ENCODE results near the gene NAA35. TPM values are rescaled to one million over a fixed set of nuclear protein-coding genes. Genes with fewer than 3 reads are reported as not detected.
"Not testable (repeated sequence)": the region's sequence is repeated elsewhere in the genome, so short reads cannot be mapped to it uniquely, and the experiment has no call there.

NAA35 gene
- total RNA-seq, 2 donors from 2014 or later = 21.3 to 32.3 TPM

DNA sequence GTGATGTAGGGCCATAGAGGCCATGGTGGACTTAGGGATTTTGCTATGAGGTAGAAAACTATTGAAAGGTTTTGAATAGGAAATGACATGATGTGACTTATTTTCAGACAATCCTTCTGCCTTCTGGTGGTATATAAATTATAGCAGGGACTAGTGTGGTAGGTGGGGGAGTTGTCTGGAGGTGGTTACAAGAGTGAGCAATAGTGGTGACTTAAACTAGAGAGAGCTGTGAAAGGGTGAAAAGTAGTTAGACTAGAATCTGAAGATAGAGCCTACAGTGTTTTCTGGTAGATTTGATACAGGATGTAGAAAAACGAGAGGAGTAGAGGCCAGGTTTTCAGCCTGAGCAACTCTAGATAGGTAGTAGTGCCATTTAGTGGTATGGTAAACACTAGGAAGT is 32.3 kb downstream of the NAA35 start:
- ATAC-seq = no peak
- no peak for TF ChIP-seq POLR2A (IDR thresholded peaks at IDR 0.05)
- TF ChIP-seq, protein P1, sequence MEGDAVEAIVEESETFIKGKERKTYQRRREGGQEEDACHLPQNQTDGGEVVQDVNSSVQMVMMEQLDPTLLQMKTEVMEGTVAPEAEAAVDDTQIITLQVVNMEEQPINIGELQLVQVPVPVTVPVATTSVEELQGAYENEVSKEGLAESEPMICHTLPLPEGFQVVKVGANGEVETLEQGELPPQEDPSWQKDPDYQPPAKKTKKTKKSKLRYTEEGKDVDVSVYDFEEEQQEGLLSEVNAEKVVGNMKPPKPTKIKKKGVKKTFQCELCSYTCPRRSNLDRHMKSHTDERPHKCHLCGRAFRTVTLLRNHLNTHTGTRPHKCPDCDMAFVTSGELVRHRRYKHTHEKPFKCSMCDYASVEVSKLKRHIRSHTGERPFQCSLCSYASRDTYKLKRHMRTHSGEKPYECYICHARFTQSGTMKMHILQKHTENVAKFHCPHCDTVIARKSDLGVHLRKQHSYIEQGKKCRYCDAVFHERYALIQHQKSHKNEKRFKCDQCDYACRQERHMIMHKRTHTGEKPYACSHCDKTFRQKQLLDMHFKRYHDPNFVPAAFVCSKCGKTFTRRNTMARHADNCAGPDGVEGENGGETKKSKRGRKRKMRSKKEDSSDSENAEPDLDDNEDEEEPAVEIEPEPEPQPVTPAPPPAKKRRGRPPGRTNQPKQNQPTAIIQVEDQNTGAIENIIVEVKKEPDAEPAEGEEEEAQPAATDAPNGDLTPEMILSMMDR (IDR thresholded peaks at IDR 0.05) = no peak
- Histone ChIP-seq H3K27ac (no peak overlapping the region), H3K4me1 (no peaks in the 10 kb centered on the region), H3K27me3 (no peaks in the 10 kb centered on the region), H3K4me3 (no peak overlapping the region), H3K9me3 (no peaks in the 10 kb centered on the region), H3K36me3 (replicated peaks in 1 of 2; ENCODE audit: insufficient read depth in 1 of 2, low read depth in 2 of 2) (peaks cover 6% of the 10 kb centered on the region in 2 donors)
- 85 to 87% methylated on average over 1 of the region's 1 CpG for WGBS, 2 donors
- no peak for DNase-seq
- intact Hi-C loops (cut with DNase I) = no loop called here

- H3K27me3 ChIP-seq; H3K4me1 ChIP-seq; H3K27ac ChIP-seq; DNase-seq; intact Hi-C loops (cut with DNase I); H3K9me3 ChIP-seq; ATAC-seq; H3K36me3 ChIP-seq (replicated peaks in 1 of 2; ENCODE audit: insufficient read depth in 1 of 2, low read depth in 2 of 2); H3K4me3 ChIP-seq: not testable (repeated sequence)
- WGBS, 2 donors = 90 to 96% methylated on average over 5 of the region's 5 CpGs
Observed at GRCh38 chr9:85974055-85974547, 33.2 kb downstream of the NAA35 start.

DNA sequence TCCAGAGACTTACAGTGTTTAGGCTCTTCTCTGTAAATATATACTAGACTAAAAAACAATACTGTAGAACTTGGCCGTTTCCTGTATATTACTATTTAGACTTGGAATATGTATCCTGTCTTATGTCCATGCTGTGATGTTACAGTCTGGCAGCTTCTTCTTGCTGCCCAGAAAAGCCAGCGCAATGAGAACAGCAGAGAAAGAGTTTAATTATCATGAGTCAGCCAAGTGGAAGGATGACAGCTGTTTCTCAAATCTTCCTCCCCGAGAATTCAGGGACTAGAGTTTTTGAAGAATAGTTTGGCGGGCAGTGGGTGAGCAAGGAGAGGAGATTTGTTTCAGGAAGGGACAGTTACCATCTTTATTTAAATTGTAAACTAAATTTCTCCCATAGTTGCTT is 37.5 kb downstream of the NAA35 start:
- no peak overlapping the region for H3K27ac ChIP-seq
- H3K4me3 ChIP-seq = no peak overlapping the region
- ATAC-seq (no peak), DNase-seq (no peak)
- WGBS, 2 donors = 87 to 95% methylated on average over 4 of the region's 4 CpGs
- no peaks in the 10 kb centered on the region for H3K27me3 ChIP-seq
- intact Hi-C loops (cut with DNase I) = no loop called here
- H3K36me3 ChIP-seq (replicated peaks in 1 of 2; ENCODE audit: insufficient read depth in 1 of 2, low read depth in 2 of 2) = peaks cover 6% of the 10 kb centered on the region in 2 donors
- no peaks in the 10 kb centered on the region for H3K4me1 ChIP-seq
- TF ChIP-seq, protein P1 (IDR thresholded peaks at IDR 0.05) = no peak
- TF ChIP-seq POLR2A (IDR thresholded peaks at IDR 0.05) = no peak
- no peaks in the 10 kb centered on the region for H3K9me3 ChIP-seq

GRCh38 chr9:85981369-85981768 is 40.4 kb downstream of the NAA35 start:
- no peak overlapping the region for H3K27ac ChIP-seq
- DNase-seq (no peak), ATAC-seq (no peak)
- H3K4me3 ChIP-seq = no peak overlapping the region
- no peaks in the 10 kb centered on the region for H3K27me3 ChIP-seq
- no peaks in the 10 kb centered on the region for H3K9me3 ChIP-seq
- intact Hi-C loops (cut with DNase I) = no loop called here
- TF ChIP-seq, protein P1 (IDR thresholded peaks at IDR 0.05) = no peak
- TF ChIP-seq POLR2A (IDR thresholded peaks at IDR 0.05) = no peak
- H3K4me1 ChIP-seq = no peaks in the 10 kb centered on the region
- 84 to 88% methylated on average over 3 of the region's 3 CpGs for WGBS, 2 donors
- H3K36me3 ChIP-seq (replicated peaks in 1 of 2; ENCODE audit: insufficient read depth in 1 of 2, low read depth in 2 of 2) = peaks cover 0 to 4% of the 10 kb centered on the region in 2 donors

DNA sequence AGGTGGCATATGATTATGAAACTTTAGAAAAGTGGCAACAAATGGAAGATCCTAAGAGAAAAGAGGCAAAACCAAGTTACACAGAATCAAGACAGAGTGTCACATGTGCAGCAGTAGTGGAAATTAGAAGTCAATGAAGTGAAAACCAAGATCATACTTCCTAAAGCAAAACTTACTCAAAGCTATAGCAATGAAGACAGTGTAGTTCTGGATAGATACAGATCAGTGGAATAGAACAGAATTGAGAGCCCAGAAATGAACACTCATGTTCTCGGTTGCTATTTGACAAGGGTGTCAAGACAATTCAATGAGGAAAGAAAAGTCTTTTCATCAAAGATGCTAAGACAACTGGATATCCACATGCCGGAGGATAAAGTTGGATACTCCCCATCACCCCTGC is 43.5 kb downstream of the NAA35 start:
- TF ChIP-seq, protein P1 (IDR thresholded peaks at IDR 0.05) = no peak
- no peak for TF ChIP-seq POLR2A (IDR thresholded peaks at IDR 0.05)
- H3K4me1 ChIP-seq = no peaks in the 10 kb centered on the region
- H3K27ac ChIP-seq = no peak overlapping the region
- intact Hi-C loops (cut with DNase I) = no loop called here
- ATAC-seq = no peak
- H3K36me3 ChIP-seq (replicated peaks in 1 of 2; ENCODE audit: insufficient read depth in 1 of 2, low read depth in 2 of 2) = peaks cover 0 to 4% of the 10 kb centered on the region in 2 donors
- no peak for DNase-seq
- H3K27me3 ChIP-seq = no peaks in the 10 kb centered on the region
- no peaks in the 10 kb centered on the region for H3K9me3 ChIP-seq
- WGBS, 2 donors = 100% methylated on average over 2 of the region's 2 CpGs
- no peak overlapping the region for H3K4me3 ChIP-seq
